ENCODE measurements around the gene DPYD.

DNA sequence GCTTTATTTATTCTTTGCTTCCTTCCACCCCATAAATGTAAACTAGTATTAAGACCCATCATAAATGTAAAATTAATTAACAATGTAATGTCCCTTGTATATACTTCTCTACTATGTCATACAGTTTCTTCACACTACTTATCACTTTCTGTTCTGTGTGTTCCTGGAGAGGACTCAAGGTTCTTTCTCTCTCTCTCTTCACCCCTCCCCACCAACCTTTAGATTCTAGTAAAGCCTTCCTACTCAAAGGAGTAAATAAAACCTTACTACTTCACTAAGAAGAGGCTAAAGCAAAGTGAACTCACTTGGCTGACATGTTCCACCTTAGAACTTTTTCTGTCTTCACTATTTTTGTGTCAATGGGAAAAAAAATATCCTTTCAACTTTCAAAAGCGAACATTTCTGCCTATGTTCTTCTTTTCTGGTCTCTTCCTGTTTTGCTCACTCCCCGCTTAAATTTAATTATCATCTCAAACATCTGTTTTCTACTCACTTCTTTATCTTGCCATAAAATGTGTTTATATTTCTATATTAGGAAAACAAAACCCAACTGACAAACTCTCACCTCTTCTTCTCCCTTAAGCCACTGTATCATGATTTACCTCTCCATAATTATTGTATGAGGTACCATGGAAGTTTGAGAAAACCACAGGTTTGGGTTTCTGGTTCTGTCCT, 260.3 kb downstream of the DPYD start:
- TF ChIP-seq FOXK2 (IDR thresholded peaks at IDR 0.05) = no peak
- no peak for TF ChIP-seq FOXM1 (IDR thresholded peaks at IDR 0.05; ENCODE audit: borderline replicate concordance)
- no peak for TF ChIP-seq SP1 (IDR thresholded peaks at IDR 0.05)
- TF ChIP-seq HDGF (IDR thresholded peaks at IDR 0.05; ENCODE audit: borderline replicate concordance) = no peak
- no peak for TF ChIP-seq CTBP1 (IDR thresholded peaks at IDR 0.05; ENCODE audit: borderline replicate concordance)
- no peak for TF ChIP-seq ARNT (IDR thresholded peaks at IDR 0.05)
- TF ChIP-seq ZNF384 (IDR thresholded peaks at IDR 0.05) = no peak

Measured in HEK293T (cell line).